Measurements from ENCODE around the gene RARA. TPM values are rescaled to one million over a fixed set of nuclear protein-coding genes. Genes with fewer than 3 reads are reported as not detected.

RARA gene
- total RNA-seq, 4 donors from 2014 or later, result 26.2 to 53.5 (median 52.2) TPM

DNA sequence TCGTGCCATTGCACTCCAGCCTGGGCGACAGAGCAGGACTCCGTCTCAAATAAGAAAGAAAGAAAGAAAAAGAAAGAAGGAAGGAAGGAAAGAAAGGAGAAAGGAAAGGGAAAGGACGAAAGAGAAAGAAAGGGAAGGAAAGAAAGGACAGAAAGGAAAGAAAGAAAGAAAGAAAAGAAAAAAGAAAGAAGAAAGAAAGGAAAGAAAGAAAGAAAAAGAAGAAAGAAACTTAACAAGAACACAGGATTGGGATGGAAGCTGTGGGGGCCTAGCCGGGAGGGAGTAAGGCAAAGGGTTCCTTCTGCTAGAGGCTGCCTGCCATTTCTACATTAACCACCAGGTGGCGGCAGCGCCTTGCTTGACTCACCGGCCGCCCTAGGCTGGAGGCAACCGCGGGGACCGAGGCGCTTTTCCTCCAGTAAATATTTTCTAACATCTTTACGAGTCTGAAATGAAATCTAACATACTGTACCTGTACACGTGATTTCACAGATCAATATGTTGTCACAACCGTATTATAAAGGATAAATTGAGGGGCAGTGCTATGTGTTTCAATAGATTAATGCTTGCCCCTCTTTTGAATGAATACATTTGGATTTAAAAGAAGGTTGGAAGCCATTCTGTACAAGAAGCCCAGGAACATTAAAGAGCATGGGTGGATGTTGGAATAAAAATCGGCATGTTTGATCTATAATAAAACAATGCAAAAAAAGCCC, 49.5 kb downstream of the RARA start:
- H3K4me3 ChIP-seq, result no peak overlapping the region

GRCh38 chr17:40360091-40360490, 51.1 kb downstream of the RARA start:
- intact Hi-C loops (cut with DNase I), result loop anchor here (5.0 kb wide), 1 partner anchor 42 kb away; no protein-coding TSS in a partner anchor
- DNase-seq (ENCODE audit: extremely low spot score), result no peak
- no peak for TF ChIP-seq CTCF (IDR thresholded peaks at IDR 0.05)
- TF ChIP-seq EP300 (IDR thresholded peaks at IDR 0.05), result no peak
- no peak for TF ChIP-seq POLR2AphosphoS5 (IDR thresholded peaks at IDR 0.05)
- TF ChIP-seq POLR2A (IDR thresholded peaks at IDR 0.05; ENCODE audit: low read depth), result no peak
- H3K4me3 ChIP-seq, result no peak overlapping the region
- H3K4me1 ChIP-seq, result peaks cover 15 to 73% (median 45%) of the 10 kb centered on the region in 4 donors
- no peaks in the 10 kb centered on the region for H3K9me3 ChIP-seq
- H3K27me3 ChIP-seq, result peaks cover 0 to 8% (median 0%) of the 10 kb centered on the region in 4 donors
- H3K36me3 ChIP-seq, result peaks cover 11 to 15% (median 13%) of the 10 kb centered on the region in 4 donors
- WGBS, result 82% methylated on average over 7 of the region's 8 CpGs
- H3K27ac ChIP-seq (replicated peaks in 1 of 4), result no peak overlapping the region

More for the DNA sequence above, 49.5 kb downstream of the RARA start:
- Histone ChIP-seq H3K27ac (replicated peaks in 1 of 4) (peak overlapping the region; percentile 13 to 62 (median 50)), H3K4me1 (peaks cover 21 to 70% (median 43%) of the 10 kb centered on the region in 4 donors), H3K27me3 (peaks cover 0 to 1% (median 0%) of the 10 kb centered on the region in 4 donors), H3K9me3 (no peaks in the 10 kb centered on the region), H3K36me3 (peaks cover 15 to 30% (median 27%) of the 10 kb centered on the region in 4 donors)
- WGBS, result 10% methylated on average over 17 of the region's 17 CpGs
- TF ChIP-seq POLR2AphosphoS5 (IDR thresholded peaks at IDR 0.05) (peak in 1 of 2 donors; percentile 52), CTCF (IDR thresholded peaks at IDR 0.05) (peak; percentile 98 to 100 (median 99)), EP300 (IDR thresholded peaks at IDR 0.05) (no peak)
- intact Hi-C loops (cut with DNase I), result loop anchor here (2.0 to 5.0 kb wide), 3 partner anchors 156 to 202 kb away; no protein-coding TSS in a partner anchor
- peak; percentile 98 for DNase-seq (ENCODE audit: extremely low spot score)

DNA sequence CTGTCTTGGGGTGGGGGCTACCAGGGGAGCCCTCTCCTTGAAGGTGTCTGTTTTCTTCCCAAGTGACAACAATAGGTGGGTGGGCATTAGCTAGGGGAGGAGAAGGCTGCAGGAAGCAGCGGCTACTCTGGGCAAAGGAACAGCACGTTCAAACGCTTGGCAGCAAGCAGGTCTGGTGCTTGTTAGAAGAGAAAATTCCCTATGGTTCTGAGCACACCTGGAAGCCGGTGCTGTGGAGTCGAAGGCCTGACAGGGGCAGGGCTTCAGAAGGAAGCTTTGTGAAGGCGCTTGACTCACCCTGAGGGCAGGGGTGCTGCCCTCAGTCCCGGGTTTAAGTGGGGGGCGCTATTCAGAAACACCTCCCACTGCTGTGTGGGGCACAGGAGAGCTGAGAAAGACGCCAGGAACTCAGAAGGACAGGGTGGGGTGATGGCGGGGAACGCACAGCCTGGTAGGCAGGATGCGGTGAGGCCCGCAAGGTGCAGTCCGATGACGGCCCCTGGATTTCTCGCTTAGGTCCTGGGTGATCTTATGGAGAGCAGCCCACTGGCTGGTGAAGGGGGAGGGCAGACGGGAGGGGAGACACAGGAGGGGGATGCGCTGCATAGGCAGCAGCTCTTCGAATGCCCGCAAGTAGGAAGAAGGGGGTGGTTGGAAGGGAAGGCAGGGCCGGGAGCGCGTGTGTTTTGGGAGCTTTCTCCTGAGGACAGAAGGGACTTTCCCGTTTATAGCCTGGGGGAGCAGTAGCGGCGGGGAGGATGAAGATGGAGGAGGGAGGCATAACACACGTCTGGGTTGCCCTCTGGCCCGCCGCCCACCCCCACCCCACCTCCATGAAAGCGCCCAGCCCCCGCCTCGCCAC, 52.3 kb downstream of the RARA start:
- peaks cover 10 to 61% (median 33%) of the 10 kb centered on the region in 4 donors for H3K4me1 ChIP-seq
- H3K9me3 ChIP-seq, result no peaks in the 10 kb centered on the region
- H3K36me3 ChIP-seq, result peaks cover 2 to 3% (median 2%) of the 10 kb centered on the region in 4 donors
- no peak for TF ChIP-seq EP300 (IDR thresholded peaks at IDR 0.05)
- TF ChIP-seq POLR2A (IDR thresholded peaks at IDR 0.05; ENCODE audit: low read depth), result no peak
- TF ChIP-seq POLR2AphosphoS5 (IDR thresholded peaks at IDR 0.05), result no peak
- no peak for TF ChIP-seq CTCF (IDR thresholded peaks at IDR 0.05)
- H3K27me3 ChIP-seq, result peaks cover 0 to 8% (median 0%) of the 10 kb centered on the region in 4 donors
- no peak for DNase-seq (ENCODE audit: extremely low spot score)
- no peak overlapping the region for H3K27ac ChIP-seq (replicated peaks in 1 of 4)
- no peak overlapping the region for H3K4me3 ChIP-seq
- 73% methylated on average over 30 of the region's 32 CpGs for WGBS
- intact Hi-C loops (cut with DNase I), result loop anchor here (5.0 kb wide), 1 partner anchor 41 kb away; no protein-coding TSS in a partner anchor

- TF ChIP-seq CTCF (IDR thresholded peaks at IDR 0.05) (no peak), POLR2AphosphoS5 (IDR thresholded peaks at IDR 0.05) (no peak)
- WGBS, result 72% methylated on average over 14 of the region's 24 CpGs
- Histone ChIP-seq H3K4me3 (peak overlapping the region; percentile 57 to 68 (median 60)), H3K27me3 (peaks cover 0 to 8% (median 0%) of the 10 kb centered on the region in 4 donors), H3K27ac (replicated peaks in 1 of 4) (no peak overlapping the region), H3K36me3 (no peaks in the 10 kb centered on the region), H3K9me3 (no peaks in the 10 kb centered on the region), H3K4me1 (peaks cover 10 to 53% (median 32%) of the 10 kb centered on the region in 4 donors)
- intact Hi-C loops (cut with DNase I), result loop anchor here (5.0 kb wide), 1 partner anchor 40 kb away; no protein-coding TSS in a partner anchor
- no peak for DNase-seq (ENCODE audit: extremely low spot score)
Measured at GRCh38 chr17:40361925-40362695, 53.1 kb downstream of the RARA start.
